ENCODE results near the gene PALLD. TPM values are rescaled to one million over a fixed set of nuclear protein-coding genes. Genes with fewer than 3 reads are reported as not detected.

The PALLD gene
- total RNA-seq, 2 experiments from 2014 or later: 1.2 to 1.3 TPM

GRCh38 chr4:168731706-168732414 lies 235.0 kb downstream of the PALLD start:
- POLR2A ChIA-PET: no interaction called here
- no peak overlapping the region for H3K27ac Mint-ChIP-seq
- H3K9me3 Mint-ChIP-seq (ENCODE audit: insufficient read depth): no peaks in the 10 kb centered on the region
- H3K36me3 Mint-ChIP-seq (ENCODE audit: low read depth): no peaks in the 10 kb centered on the region
- H3K27me3 Mint-ChIP-seq (ENCODE audit: low read depth): peaks cover 10% of the 10 kb centered on the region
- CTCF ChIA-PET: no interaction called here
- no peak overlapping the region for H3K4me3 Mint-ChIP-seq
- no peak for ATAC-seq
- no peak for DNase-seq
- H3K4me1 Mint-ChIP-seq (ENCODE audit: low read depth): no peaks in the 10 kb centered on the region

DNA sequence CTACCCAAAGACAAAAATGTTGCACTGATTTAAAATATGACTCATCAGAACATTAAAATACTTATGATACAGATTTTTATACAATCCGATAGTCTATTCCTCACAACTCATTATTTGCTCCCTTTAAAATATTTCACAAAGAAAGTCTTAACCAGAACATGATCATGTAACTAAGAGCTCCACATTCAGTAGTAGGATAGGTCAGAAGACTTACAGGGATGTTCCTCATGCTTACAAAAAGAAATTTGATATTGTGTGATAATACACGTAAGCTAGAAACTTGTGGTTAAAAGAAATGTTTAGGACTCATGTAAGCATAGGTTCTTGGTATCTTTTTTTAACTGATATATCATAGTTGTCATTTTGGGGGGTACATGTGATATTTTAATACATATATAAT lies 235.9 kb downstream of the PALLD start:
- Mint-ChIP-seq H3K4me1 (ENCODE audit: low read depth) (no peaks in the 10 kb centered on the region), H3K4me3 (no peak overlapping the region), H3K9me3 (ENCODE audit: insufficient read depth) (no peaks in the 10 kb centered on the region), H3K27me3 (ENCODE audit: low read depth) (peaks cover 10% of the 10 kb centered on the region), H3K27ac (no peak overlapping the region), H3K36me3 (ENCODE audit: low read depth) (no peaks in the 10 kb centered on the region)
- ATAC-seq (no peak), DNase-seq (no peak)
- POLR2A ChIA-PET: no interaction called here
- CTCF ChIA-PET: no interaction called here

DNA sequence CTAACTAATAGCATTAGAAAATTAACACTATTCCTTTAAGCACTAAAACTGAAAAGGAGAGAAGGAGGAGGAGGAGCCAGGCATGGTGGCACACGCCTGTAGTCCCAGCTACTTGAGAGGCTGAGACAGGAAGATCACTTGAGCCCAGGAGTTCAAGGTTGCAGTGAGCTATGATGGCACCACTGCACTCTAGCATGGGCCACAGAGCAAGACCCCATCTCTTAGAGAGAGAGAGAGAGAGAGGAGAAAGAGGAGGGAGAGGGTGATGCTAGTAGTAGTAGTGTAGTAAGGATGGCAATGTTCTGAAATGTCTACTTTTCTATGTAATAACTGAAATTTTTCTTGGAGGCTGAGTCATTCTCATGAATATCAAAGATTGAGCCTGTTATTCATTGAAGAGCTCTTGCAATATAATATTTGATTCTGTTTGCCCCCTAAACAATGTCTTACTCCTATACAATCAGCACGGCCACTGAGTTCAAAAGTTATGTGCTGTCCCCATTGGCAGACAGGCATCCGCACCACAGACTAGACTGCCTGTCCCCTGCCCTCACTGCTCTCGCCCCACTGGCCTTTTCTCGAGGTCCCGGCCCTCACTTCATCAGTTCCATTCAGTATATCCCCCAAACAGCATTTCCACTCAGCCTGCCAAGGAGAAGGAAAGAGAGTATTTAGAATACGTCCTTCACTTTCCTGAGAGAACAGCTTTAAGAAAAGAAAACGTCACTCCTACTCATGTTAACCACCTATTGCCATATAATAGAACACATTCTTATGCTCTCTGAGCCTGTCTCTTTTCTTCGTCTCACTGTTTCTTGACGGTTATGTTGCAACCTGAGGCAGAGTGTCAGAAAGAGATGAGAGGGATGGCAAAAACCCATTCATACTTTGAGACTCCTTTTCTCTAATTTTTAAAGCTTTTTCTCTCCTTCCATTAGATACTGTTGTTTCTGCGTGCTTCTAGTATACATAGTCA lies 238.1 kb downstream of the PALLD start:
- ChIA-PET CTCF (no interaction called here), POLR2A (no interaction called here)
- H3K36me3 Mint-ChIP-seq (ENCODE audit: low read depth): no peaks in the 10 kb centered on the region
- no peak overlapping the region for H3K27ac Mint-ChIP-seq
- no peak overlapping the region for H3K4me3 Mint-ChIP-seq
- no peaks in the 10 kb centered on the region for H3K4me1 Mint-ChIP-seq (ENCODE audit: low read depth)
- H3K27me3 Mint-ChIP-seq (ENCODE audit: low read depth): peaks cover 12% of the 10 kb centered on the region
- ATAC-seq (no peak), DNase-seq (no peak)
- no peaks in the 10 kb centered on the region for H3K9me3 Mint-ChIP-seq (ENCODE audit: insufficient read depth)

GRCh38 chr4:168735735-168736134 lies 238.9 kb downstream of the PALLD start:
- POLR2A ChIA-PET: no interaction called here

DNA sequence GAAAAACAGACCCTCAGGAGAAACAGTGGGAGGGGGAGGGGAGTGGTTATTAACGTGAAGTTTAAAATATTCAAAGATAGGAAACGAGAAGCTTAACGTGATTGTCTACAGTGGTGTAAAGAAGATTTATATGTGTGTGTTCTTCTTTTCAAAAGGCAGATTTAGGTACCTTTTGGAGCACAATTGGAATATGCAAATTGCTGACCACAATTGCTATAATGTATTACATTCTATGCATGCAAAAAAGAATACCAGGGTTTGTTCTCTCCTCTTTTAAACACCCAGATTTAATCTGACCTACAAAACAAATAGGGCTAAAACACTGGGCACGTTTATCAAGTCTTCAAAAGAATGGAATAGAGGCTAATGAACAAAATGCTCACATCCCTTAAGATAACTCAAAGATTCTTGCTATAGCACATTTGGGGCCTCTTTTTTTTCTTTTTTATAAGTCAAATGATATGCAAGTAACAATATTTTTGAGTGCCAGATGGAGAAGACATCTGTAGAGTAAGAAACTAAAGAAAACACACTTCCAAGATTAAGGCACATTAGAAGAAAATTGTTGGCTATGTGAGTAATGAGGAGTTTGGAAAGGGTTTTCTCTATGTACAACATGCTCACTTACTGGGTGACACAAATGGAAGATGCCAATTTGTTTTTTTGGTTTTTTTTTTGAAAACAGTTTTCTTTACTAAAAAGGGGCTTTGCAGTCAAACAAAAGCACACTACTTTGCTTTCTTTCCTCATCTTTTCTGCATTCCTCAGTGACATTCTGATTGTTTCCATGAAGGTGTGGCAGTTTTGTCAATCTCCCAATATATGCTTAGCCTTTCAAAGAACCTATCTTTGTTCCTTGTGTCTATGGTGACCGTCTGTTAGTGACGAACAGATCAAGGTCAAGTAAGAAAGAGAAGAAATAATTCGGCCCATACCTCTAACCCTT lies 240.3 kb downstream of the PALLD start:
- no peak for DNase-seq
- POLR2A ChIA-PET: no interaction called here
- CTCF ChIA-PET: no interaction called here
- Mint-ChIP-seq H3K4me1 (ENCODE audit: low read depth) (no peaks in the 10 kb centered on the region), H3K36me3 (ENCODE audit: low read depth) (no peaks in the 10 kb centered on the region), H3K9me3 (ENCODE audit: insufficient read depth) (no peaks in the 10 kb centered on the region), H3K27ac (no peak overlapping the region), H3K4me3 (no peak overlapping the region), H3K27me3 (ENCODE audit: low read depth) (peaks cover 6% of the 10 kb centered on the region)
- no peak for ATAC-seq

More at GRCh38 chr4:168735735-168736134, 238.9 kb downstream of the PALLD start:
- CTCF ChIA-PET: no interaction called here
- Mint-ChIP-seq H3K36me3 (ENCODE audit: low read depth) (no peaks in the 10 kb centered on the region), H3K4me3 (no peak overlapping the region), H3K27me3 (ENCODE audit: low read depth) (peaks cover 9% of the 10 kb centered on the region), H3K9me3 (ENCODE audit: insufficient read depth) (no peaks in the 10 kb centered on the region), H3K27ac (no peak overlapping the region), H3K4me1 (ENCODE audit: low read depth) (no peaks in the 10 kb centered on the region)
- ATAC-seq (no peak), DNase-seq (no peak)

DNA sequence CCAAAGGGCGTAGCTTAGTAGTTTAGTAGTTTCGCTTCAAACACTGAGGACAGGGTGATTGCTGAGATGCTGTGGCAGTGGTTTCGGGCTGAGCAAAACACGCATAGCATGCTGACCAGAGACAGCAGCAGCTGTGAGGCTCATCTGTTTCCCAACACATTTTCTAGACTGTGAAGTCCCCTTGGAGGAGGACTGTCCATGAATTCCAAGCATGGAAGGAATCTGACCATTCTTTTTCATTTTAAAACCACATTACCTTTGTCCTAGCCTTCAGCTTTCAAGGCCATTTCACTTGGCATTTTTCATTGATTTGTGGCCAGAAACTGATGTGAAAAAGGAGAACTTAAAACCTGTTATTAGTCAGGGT lies 240.9 kb downstream of the PALLD start:
- no peak for ATAC-seq
- Mint-ChIP-seq H3K4me1 (ENCODE audit: low read depth) (no peaks in the 10 kb centered on the region), H3K9me3 (ENCODE audit: insufficient read depth) (no peaks in the 10 kb centered on the region), H3K4me3 (no peak overlapping the region), H3K27me3 (ENCODE audit: low read depth) (peaks cover 6% of the 10 kb centered on the region), H3K36me3 (ENCODE audit: low read depth) (no peaks in the 10 kb centered on the region), H3K27ac (no peak overlapping the region)
- ChIA-PET POLR2A (no interaction called here), CTCF (no interaction called here)
- no peak for DNase-seq

DNA sequence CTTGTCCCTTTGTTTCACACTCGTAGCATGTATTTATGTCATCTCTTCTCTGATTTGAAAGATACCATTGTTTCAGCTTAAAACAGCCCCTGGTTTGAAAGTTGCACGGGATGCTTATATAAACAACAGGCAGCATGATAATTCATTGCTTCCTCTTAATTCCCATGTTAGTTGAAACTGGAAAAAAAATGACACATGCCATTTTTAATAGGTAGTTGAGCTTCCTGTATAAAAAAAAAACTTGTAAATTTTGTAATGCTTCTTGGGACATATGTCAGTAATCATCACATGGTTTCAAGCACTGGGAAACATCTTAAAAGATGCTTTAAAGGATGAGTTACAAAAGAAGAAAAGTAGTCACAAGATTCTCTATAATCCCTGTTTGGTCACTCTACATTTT lies 243.0 kb downstream of the PALLD start:
- H3K9me3 Mint-ChIP-seq (ENCODE audit: insufficient read depth): no peaks in the 10 kb centered on the region
- ATAC-seq: no peak
- no peak for DNase-seq
- H3K36me3 Mint-ChIP-seq (ENCODE audit: low read depth): no peaks in the 10 kb centered on the region
- POLR2A ChIA-PET: no interaction called here
- H3K27ac Mint-ChIP-seq: no peak overlapping the region
- CTCF ChIA-PET: no interaction called here
- H3K4me3 Mint-ChIP-seq: no peak overlapping the region
- no peaks in the 10 kb centered on the region for H3K4me1 Mint-ChIP-seq (ENCODE audit: low read depth)
- peaks cover 7% of the 10 kb centered on the region for H3K27me3 Mint-ChIP-seq (ENCODE audit: low read depth)

GRCh38 chr4:168740691-168741090 lies 243.8 kb downstream of the PALLD start:
- no peak overlapping the region for H3K4me3 Mint-ChIP-seq

DNA sequence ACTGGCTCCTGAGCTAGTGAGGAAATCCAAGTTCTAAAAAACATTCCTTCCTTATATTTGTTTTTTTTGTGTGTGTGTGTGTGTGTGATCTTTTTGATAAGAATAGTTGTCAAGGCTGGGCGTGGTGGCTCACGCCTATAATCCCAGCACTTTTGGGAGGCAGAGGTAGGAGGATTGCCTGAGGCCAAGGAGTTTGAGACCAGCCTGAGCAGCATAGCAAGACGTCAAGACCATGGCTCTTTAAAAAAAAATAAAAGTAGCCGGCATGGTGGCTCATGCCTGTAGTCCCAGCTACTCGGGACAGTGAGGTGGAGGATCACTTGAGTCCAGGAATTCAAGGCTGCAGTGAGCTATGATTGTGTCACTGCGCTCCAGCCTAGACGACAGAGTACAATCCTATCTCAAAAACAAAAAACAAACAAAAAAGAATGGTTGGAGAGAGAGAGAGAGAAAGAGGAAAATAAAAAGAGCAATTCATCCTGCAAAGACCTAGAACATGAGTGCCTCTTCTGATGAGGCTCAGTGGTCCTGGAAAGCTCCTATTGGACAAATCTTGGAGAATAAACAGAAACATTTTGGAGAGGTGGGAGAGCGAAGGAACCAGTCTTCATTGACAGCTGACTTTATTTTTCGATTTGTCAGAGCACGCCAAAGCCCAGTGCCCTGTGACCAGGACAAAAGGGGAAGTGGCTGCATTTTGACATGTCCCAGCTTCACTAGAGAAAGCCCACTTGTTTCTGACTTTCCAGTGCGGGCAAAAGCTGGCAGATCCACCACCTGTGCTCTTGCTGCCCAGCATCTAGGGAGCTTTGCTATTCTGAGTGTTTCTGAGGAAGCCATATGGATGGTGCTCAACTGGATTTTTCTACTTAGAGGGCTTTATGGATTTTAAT lies 244.7 kb downstream of the PALLD start:
- ATAC-seq: no peak
- no peak overlapping the region for H3K4me3 Mint-ChIP-seq
- no peaks in the 10 kb centered on the region for H3K4me1 Mint-ChIP-seq (ENCODE audit: low read depth)

More at GRCh38 chr4:168740691-168741090, 243.8 kb downstream of the PALLD start:
- H3K36me3 Mint-ChIP-seq (ENCODE audit: low read depth): no peaks in the 10 kb centered on the region
- no peaks in the 10 kb centered on the region for H3K9me3 Mint-ChIP-seq (ENCODE audit: insufficient read depth)
- ChIA-PET CTCF (no interaction called here), POLR2A (no interaction called here)
- H3K4me1 Mint-ChIP-seq (ENCODE audit: low read depth): no peaks in the 10 kb centered on the region
- no peak overlapping the region for H3K27ac Mint-ChIP-seq
- ATAC-seq: no peak
- peaks cover 7% of the 10 kb centered on the region for H3K27me3 Mint-ChIP-seq (ENCODE audit: low read depth)
- no peak for DNase-seq

DNA sequence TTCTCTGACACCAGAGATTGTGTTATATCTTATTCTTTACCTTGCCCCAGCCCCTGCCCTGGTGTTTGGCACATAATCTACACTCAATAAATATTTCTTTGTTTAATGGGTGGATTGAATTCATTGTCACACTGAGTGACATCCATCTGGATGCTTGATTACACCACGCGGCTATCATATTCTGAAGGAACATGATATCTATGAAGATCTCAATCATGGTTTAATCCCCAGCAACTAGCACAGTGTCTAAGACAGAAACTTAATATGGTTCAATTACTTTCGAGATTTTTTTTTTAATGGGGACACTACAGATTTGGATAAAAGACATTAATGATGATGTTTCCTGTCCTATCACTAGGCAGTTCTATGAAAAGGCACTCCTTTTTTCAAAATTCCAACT lies 246.3 kb downstream of the PALLD start:
- no peak overlapping the region for H3K27ac Mint-ChIP-seq
- peaks cover 7% of the 10 kb centered on the region for H3K27me3 Mint-ChIP-seq (ENCODE audit: low read depth)
- H3K4me3 Mint-ChIP-seq: no peak overlapping the region
- ChIA-PET CTCF (no interaction called here), POLR2A (no interaction called here)
- no peaks in the 10 kb centered on the region for H3K36me3 Mint-ChIP-seq (ENCODE audit: low read depth)
- DNase-seq (no peak), ATAC-seq (no peak)
- no peaks in the 10 kb centered on the region for H3K4me1 Mint-ChIP-seq (ENCODE audit: low read depth)
- no peaks in the 10 kb centered on the region for H3K9me3 Mint-ChIP-seq (ENCODE audit: insufficient read depth)

More for the DNA sequence above, 244.7 kb downstream of the PALLD start:
- Mint-ChIP-seq H3K27me3 (ENCODE audit: low read depth) (peaks cover 7% of the 10 kb centered on the region), H3K36me3 (ENCODE audit: low read depth) (no peaks in the 10 kb centered on the region), H3K9me3 (ENCODE audit: insufficient read depth) (no peaks in the 10 kb centered on the region), H3K27ac (no peak overlapping the region)
- CTCF ChIA-PET: no interaction called here
- no peak for DNase-seq
- POLR2A ChIA-PET: no interaction called here

- DNase-seq: no peak
- Mint-ChIP-seq H3K27me3 (ENCODE audit: low read depth) (peaks cover 7% of the 10 kb centered on the region), H3K27ac (no peak overlapping the region), H3K36me3 (ENCODE audit: low read depth) (no peaks in the 10 kb centered on the region), H3K9me3 (ENCODE audit: insufficient read depth) (no peaks in the 10 kb centered on the region), H3K4me1 (ENCODE audit: low read depth) (no peaks in the 10 kb centered on the region), H3K4me3 (no peak overlapping the region)
- no peak for ATAC-seq
- CTCF ChIA-PET: no interaction called here
- POLR2A ChIA-PET: no interaction called here
These were observed 246.7 kb downstream of the PALLD start for GRCh38 chr4:168743601-168744000.
